NOMO-1 treated with dmso at 0.1 percent for 144 hours (cell line): ENCODE data around the gene SCN4A.
"Not testable (repeated sequence)": the region's sequence is repeated elsewhere in the genome, so short reads cannot be mapped to it uniquely, and the experiment has no call there.

ENCODE experiments used
- DNase-seq: peaks from one replicate; lab custom pipeline; 2025; ENCODE audit not compliant: unreplicated experiment; lab: John Stamatoyannopoulos, UW

The SCN4A gene

GRCh38 chr17:63889026-63889848 is 83.5 kb downstream of the SCN4A start:
- not testable (repeated sequence) for DNase-seq
